ENCODE measurements around the gene KCNK7. TPM values are rescaled to one million over a fixed set of nuclear protein-coding genes. Genes with fewer than 3 reads are reported as not detected.

The KCNK7 gene
- total and polyA plus RNA-seq, 2 donors (not counting 3 experiments of a cell fraction or from before 2014, with no cell fraction given) = 0.17 to 0.60 TPM

DNA sequence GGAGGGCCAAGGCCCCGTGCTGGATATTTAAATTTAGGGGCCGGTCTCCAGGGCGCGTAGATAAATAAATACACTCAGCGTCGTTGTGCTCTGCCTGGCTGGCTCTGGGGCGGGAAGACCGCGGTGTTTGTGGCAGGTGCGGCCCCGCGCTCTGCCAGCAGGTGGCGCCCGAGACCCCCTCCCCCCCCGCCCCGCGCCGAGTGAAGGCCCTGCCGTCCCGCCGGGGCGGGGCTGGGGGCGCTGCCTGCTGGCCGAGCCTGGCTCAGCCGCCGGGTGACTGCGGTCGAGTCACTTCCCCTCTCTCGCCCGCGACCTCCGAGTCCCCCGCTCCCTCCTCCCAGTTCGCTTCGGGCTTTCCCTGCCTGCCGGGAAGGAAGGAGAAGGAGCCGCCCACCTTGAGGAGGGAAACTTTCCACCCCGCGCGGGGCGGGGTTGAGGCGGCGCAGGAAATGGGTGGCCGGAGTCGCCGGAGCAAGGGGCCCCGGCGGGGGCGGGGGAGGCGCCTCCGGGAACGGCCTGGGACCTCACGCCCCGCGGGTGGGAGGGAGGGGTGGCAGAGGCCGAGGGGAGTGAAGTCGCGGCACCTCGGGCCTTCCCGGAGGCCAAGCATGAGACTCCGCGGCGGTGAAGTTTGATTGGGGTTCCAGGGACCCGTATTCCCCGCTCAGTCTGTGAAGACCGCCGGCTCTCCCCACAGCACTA is 21.3 kb downstream of the KCNK7 start:
- no peak overlapping the region for H3K9ac ChIP-seq (replicated peaks; ENCODE audit: extremely low read depth, insufficient read depth, low read length)
- H2AFZ ChIP-seq (ENCODE audit: low read depth, low read length) = no peak overlapping the region
- peak overlapping the region; percentile 45 for H3K27ac ChIP-seq (ENCODE audit: insufficient read depth, low read depth, low read length)
- no peaks in the 10 kb centered on the region for H3K9me3 ChIP-seq (replicated peaks; ENCODE audit: control insufficient read depth, insufficient read depth, low read length)
- H3K79me2 ChIP-seq (ENCODE audit: control insufficient read depth, insufficient read depth, low read length) = peaks cover 25% of the 10 kb centered on the region
- no peaks in the 10 kb centered on the region for H3K9me1 ChIP-seq (replicated peaks; ENCODE audit: control insufficient read depth, extremely low read depth, insufficient read depth, low read length)
- TF ChIP-seq, protein P1, sequence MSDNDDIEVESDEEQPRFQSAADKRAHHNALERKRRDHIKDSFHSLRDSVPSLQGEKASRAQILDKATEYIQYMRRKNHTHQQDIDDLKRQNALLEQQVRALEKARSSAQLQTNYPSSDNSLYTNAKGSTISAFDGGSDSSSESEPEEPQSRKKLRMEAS (IDR thresholded peaks at IDR 0.05; ENCODE audit: insufficient read depth, insufficient read length) = no peak
- TF ChIP-seq EZH2 (IDR thresholded peaks at IDR 0.05; ENCODE audit: borderline replicate concordance, low read depth, low read length, severe bottlenecking) (no peak), POLR2A (IDR thresholded peaks at IDR 0.05; ENCODE audit: low read depth, low read length) (no peak), MYC (IDR thresholded peaks at IDR 0.05; ENCODE audit: low read depth, low read length) (no peak), FOS (IDR thresholded peaks at IDR 0.05; ENCODE audit: borderline replicate concordance, insufficient read depth, low read length) (peak; percentile 59), POLR2AphosphoS5 (IDR thresholded peaks at IDR 0.05; ENCODE audit: insufficient read depth, low read depth, low read length) (peak; percentile 96), JUN (IDR thresholded peaks at IDR 0.05; ENCODE audit: borderline replicate concordance, insufficient read depth, insufficient read length, low read depth) (no peak), GATA2 (IDR thresholded peaks at IDR 0.05; ENCODE audit: insufficient read depth, insufficient read length, low read depth, low read length) (no peak)
- TF ChIP-seq, protein P2, sequence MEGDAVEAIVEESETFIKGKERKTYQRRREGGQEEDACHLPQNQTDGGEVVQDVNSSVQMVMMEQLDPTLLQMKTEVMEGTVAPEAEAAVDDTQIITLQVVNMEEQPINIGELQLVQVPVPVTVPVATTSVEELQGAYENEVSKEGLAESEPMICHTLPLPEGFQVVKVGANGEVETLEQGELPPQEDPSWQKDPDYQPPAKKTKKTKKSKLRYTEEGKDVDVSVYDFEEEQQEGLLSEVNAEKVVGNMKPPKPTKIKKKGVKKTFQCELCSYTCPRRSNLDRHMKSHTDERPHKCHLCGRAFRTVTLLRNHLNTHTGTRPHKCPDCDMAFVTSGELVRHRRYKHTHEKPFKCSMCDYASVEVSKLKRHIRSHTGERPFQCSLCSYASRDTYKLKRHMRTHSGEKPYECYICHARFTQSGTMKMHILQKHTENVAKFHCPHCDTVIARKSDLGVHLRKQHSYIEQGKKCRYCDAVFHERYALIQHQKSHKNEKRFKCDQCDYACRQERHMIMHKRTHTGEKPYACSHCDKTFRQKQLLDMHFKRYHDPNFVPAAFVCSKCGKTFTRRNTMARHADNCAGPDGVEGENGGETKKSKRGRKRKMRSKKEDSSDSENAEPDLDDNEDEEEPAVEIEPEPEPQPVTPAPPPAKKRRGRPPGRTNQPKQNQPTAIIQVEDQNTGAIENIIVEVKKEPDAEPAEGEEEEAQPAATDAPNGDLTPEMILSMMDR (IDR thresholded peaks at IDR 0.05; ENCODE audit: extremely low read depth in 1 of 2, insufficient read depth in 1 of 2, low read depth in 1 of 2, low read length in 2 of 2) = peak; percentile 79 to 87
- DNase-seq (ENCODE audit: low read depth, low spot score) (peak; percentile 96), FAIRE-seq (peak; percentile 97)
- no peaks in the 10 kb centered on the region for H3K27me3 ChIP-seq (ENCODE audit: control insufficient read depth in 2 of 2, insufficient read depth in 2 of 2, low read length in 2 of 2)
- dilution Hi-C loops (cut with MboI; ENCODE audit: extremely low pct_ligation_motif_present, low sequenced_read_pairs) (no loop called here), intact Hi-C loops (cut with micrococcal nuclease) (loop anchor here (1.0 to 5.0 kb wide), 5 partner anchors 14 to 192 kb away; partner anchors contain the start of genes LTBP3, PCNX3 and SLC25A45)
- ChIA-PET CTCF (interaction anchor here (1.8 to 9.7 kb wide), 3 partner anchors 16 to 33 kb away, joined by 10 to 167 read pairs (median 146); partner anchors contain the start of gene LTBP3), POLR2A (no interaction called here)
- no peaks in the 10 kb centered on the region for H4K20me1 ChIP-seq (replicated peaks; ENCODE audit: control insufficient read depth, extremely low read depth, insufficient read depth, low read length)
- H3K36me3 ChIP-seq (ENCODE audit: control insufficient read depth in 2 of 2, extremely low read depth in 1 of 2, insufficient read depth in 2 of 2, low read length in 2 of 2) = no peaks in the 10 kb centered on the region
- H3K4me3 ChIP-seq (replicated peaks in 1 of 3; ENCODE audit: insufficient read depth in 1 of 3, low read depth in 1 of 3, low read length in 3 of 3) = peak overlapping the region in 2 of 3 experiments; percentile 31 to 65
- no TSS peak for BruUV-seq (replicated peaks)
- H3K4me2 ChIP-seq (ENCODE audit: insufficient read depth, low read length) = peak overlapping the region; percentile 68
- H3K4me1 ChIP-seq (ENCODE audit: control insufficient read depth, extremely low read depth, insufficient read depth, low read length) = peaks cover 54% of the 10 kb centered on the region

Measured in endothelial cell of umbilical vein (primary cell).